Natural killer cell (primary cell): ENCODE data around the gene P3H4. TPM values are rescaled to one million over a fixed set of nuclear protein-coding genes. Genes with fewer than 3 reads are reported as not detected.

Source experiments
- ATAC-seq, 3 donors: fragments of 150-1000 bp in 2 of 3; fragments of 200-7000 bp in 1 of 3; cut with Tn5 transposase; 1 replicate in 1 of 3; 2 replicates in 2 of 3; pipeline ENCODE4 v1.10.0; 2021; ENCODE audit warnings: mild to moderate bottlenecking in 2 of 3, moderate library complexity in 2 of 3
- DNase-seq, 2 donors: peaks; one replicate each; pipeline versions ENCODE4 v3.0.0 to v3.0.0-alpha.2; 2013 to 2021; ENCODE audit warnings: mixed read lengths in 1 of 2
- H3K27ac ChIP-seq: one replicate; pipeline ENCODE4 v1.5.1; 2013; ENCODE audit warnings: mild to moderate bottlenecking, low read length
- H3K27me3 ChIP-seq: one replicate; pipeline ENCODE4 v1.6.1; 2013; ENCODE audit warnings: low read length; ENCODE audit not compliant: control insufficient read depth, insufficient read depth
- H3K36me3 ChIP-seq: one replicate; pipeline ENCODE4 v1.6.1; 2013; ENCODE audit warnings: low read length; ENCODE audit not compliant: control insufficient read depth, insufficient read depth
- H3K4me1 ChIP-seq: one replicate; pipeline ENCODE4 v1.6.1; 2013; ENCODE audit warnings: low read length; ENCODE audit not compliant: control insufficient read depth, insufficient read depth
- H3K4me3 ChIP-seq: one replicate; pipeline ENCODE4 v1.5.1; 2013; ENCODE audit warnings: low read length
- H3K9me3 ChIP-seq: one replicate; pipeline ENCODE4 v1.6.1; 2013; ENCODE audit warnings: low read length; ENCODE audit not compliant: control insufficient read depth, insufficient read depth
- H3K27ac Mint-ChIP-seq, 2 donors: one replicate each; pipeline ENCODE4 v1.8.0; 2022; ENCODE audit warnings: mild to moderate bottlenecking in 2 of 2, mixed read lengths in 2 of 2, moderate library complexity in 1 of 2
- H3K27me3 Mint-ChIP-seq, 2 donors: one replicate each; pipeline ENCODE4 v1.8.0; 2022; ENCODE audit warnings: low read depth in 2 of 2, mixed read lengths in 2 of 2
- H3K36me3 Mint-ChIP-seq: one replicate; pipeline ENCODE4 v1.8.0; 2022; ENCODE audit warnings: mixed read lengths
- H3K4me1 Mint-ChIP-seq, 2 donors: one replicate each; pipeline ENCODE4 v1.8.0; 2022; ENCODE audit warnings: mixed read lengths in 2 of 2
- H3K4me3 Mint-ChIP-seq: one replicate; pipeline ENCODE4 v1.8.0; 2022; ENCODE audit warnings: mild to moderate bottlenecking, moderate library complexity, mixed read lengths
- H3K9me3 Mint-ChIP-seq, 2 donors: one replicate each; pipeline ENCODE4 v1.8.0; 2022; ENCODE audit warnings: mixed read lengths in 2 of 2
- CTCF ChIP-seq: fragments of 200-600 bp; IDR thresholded peaks from one replicate; pipeline ENCODE4 v1.8.0; 2022; ENCODE audit warnings: antibody characterized with exemption
- WGBS: methylation state at CpG from one replicate; pipeline ENCODE4 v1.1.7; 2013; ENCODE audit warnings: missing lambda C conversion rate; ENCODE audit not compliant: insufficient coverage; 5-methylcytosine and 5-hydroxymethylcytosine counted together
- intact Hi-C: fragments of 100-400 bp; cut with micrococcal nuclease; formaldehyde crosslinking; loops from one replicate; pipeline ENCODE4 v1.14.2; 2022
- total RNA-seq, 4 donors: library from RNA; stranded (reverse); fragments of 120-200 nt in 1 of 4; gene quantifications; one replicate each; pipeline versions ENCODE4 v1.2.3 to v1.2.4, GENCODE V29; 2013 to 2022

Gene P3H4
- total RNA-seq, 3 donors from 2014 or later (not counting 1 experiment from before 2014, with no cell fraction given) = 6.9 to 8.9 (median 7.5) TPM

- Histone ChIP-seq H3K27ac (no peak overlapping the region), H3K36me3 (no peaks in the 10 kb centered on the region), H3K9me3 (no peaks in the 10 kb centered on the region), H3K4me3 (no peak overlapping the region), H3K27me3 (no peaks in the 10 kb centered on the region), H3K4me1 (peaks cover under 1% of the 10 kb centered on the region)
- Mint-ChIP-seq H3K4me3 (no peak overlapping the region), H3K9me3 (no peaks in the 10 kb centered on the region), H3K27ac (no peak overlapping the region), H3K4me1 (peaks cover 0 to 1% of the 10 kb centered on the region in 2 donors), H3K27me3 (no peaks in the 10 kb centered on the region), H3K36me3 (no peaks in the 10 kb centered on the region)
- DNase-seq (no peak), ATAC-seq (peak in 1 of 3 donors; percentile 5)
- WGBS = 94% methylated on average over 10 of the region's 10 CpGs
- no peak for TF ChIP-seq CTCF
- intact Hi-C loops = no loop called here
Observed at GRCh38 chr17:41796121-41796895, 15.4 kb downstream of the P3H4 start.

- no peaks in the 10 kb centered on the region for H3K9me3 Mint-ChIP-seq
- intact Hi-C loops = no loop called here
Observed at GRCh38 chr17:41794540-41794975, 17.2 kb downstream of the P3H4 start.

GRCh38 chr17:41793784-41794539 is 17.8 kb downstream of the P3H4 start:
- ATAC-seq (no peak), DNase-seq (no peak)
- H3K36me3 ChIP-seq = no peaks in the 10 kb centered on the region
- WGBS = 91% methylated on average over 14 of the region's 14 CpGs
- H3K9me3 ChIP-seq = no peaks in the 10 kb centered on the region
- Mint-ChIP-seq H3K4me1 (no peaks in the 10 kb centered on the region), H3K27me3 (no peaks in the 10 kb centered on the region), H3K27ac (no peak overlapping the region), H3K36me3 (no peaks in the 10 kb centered on the region), H3K9me3 (no peaks in the 10 kb centered on the region), H3K4me3 (no peak overlapping the region)
- no peaks in the 10 kb centered on the region for H3K27me3 ChIP-seq
- intact Hi-C loops = no loop called here
- no peak overlapping the region for H3K4me3 ChIP-seq
- H3K27ac ChIP-seq = no peak overlapping the region
- H3K4me1 ChIP-seq = no peaks in the 10 kb centered on the region
- TF ChIP-seq CTCF = no peak

More at GRCh38 chr17:41794540-41794975, 17.2 kb downstream of the P3H4 start:
- no peaks in the 10 kb centered on the region for H3K36me3 ChIP-seq
- no peak overlapping the region for H3K27ac ChIP-seq
- H3K4me1 ChIP-seq = no peaks in the 10 kb centered on the region
- no peaks in the 10 kb centered on the region for H3K36me3 Mint-ChIP-seq
- H3K4me3 ChIP-seq = no peak overlapping the region
- no peaks in the 10 kb centered on the region for H3K27me3 Mint-ChIP-seq
- H3K9me3 ChIP-seq = no peaks in the 10 kb centered on the region
- DNase-seq = no peak
- no peaks in the 10 kb centered on the region for H3K4me1 Mint-ChIP-seq
- ATAC-seq = no peak
- no peak overlapping the region for H3K27ac Mint-ChIP-seq
- no peak for TF ChIP-seq CTCF
- 94% methylated on average over 5 of the region's 5 CpGs for WGBS
- H3K4me3 Mint-ChIP-seq = no peak overlapping the region
- no peaks in the 10 kb centered on the region for H3K27me3 ChIP-seq
